Activated T-cell treated with anti-CD3 and anti-CD28 coated beads for 1 hour (primary cell): ENCODE measurements around the gene WNT9B.
A peak's percentile ranks its signal among the peaks of the same experiment; 100 is the strongest.

ENCODE experiments used
- DNase-seq: peaks from one replicate; pipeline ENCODE4 v3.0.0-alpha.2; 2020; ENCODE audit warnings: low read depth

Gene WNT9B, protein sequence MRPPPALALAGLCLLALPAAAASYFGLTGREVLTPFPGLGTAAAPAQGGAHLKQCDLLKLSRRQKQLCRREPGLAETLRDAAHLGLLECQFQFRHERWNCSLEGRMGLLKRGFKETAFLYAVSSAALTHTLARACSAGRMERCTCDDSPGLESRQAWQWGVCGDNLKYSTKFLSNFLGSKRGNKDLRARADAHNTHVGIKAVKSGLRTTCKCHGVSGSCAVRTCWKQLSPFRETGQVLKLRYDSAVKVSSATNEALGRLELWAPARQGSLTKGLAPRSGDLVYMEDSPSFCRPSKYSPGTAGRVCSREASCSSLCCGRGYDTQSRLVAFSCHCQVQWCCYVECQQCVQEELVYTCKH

DNA sequence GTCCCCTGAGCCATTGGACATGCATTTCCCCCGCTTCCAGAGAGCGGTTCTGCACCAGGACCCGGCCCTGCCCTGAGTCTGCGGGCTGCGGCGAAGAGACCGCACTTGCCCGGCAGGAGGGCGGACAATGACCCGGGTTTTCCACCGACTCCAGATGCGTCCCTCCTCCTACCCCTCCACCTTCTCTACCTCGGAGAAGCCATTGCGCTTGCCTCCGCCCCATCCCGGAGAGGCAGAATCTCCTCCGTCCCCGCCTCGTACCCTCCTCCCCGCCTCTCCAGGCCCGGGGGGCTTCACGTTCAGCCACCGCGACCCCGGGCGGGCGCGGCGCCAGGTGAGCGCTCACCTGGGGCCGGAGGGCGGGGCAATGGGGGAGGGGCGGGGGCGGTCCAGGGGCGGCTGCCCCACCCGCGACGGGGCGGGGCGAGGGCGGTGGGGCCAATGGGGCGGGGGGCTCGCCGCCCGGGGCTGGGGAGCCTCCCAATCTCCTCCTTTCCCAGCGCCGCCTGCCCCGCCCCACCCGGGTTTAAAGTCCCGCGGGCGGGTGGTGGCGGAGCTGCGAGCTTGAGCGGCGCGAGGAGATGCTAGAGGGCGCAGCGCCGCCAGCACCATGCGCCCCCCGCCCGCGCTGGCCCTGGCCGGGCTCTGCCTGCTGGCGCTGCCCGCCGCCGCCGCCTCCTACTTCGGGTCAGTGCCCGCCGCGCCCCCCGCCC lies at the start of gene WNT9B:
Gene WNT9B, plus strand, starts transcription at position 555 of the 713 bp plus-strand sequence. Its CDS starts 56 bp downstream, at position 611.
- no peak for DNase-seq

DNA sequence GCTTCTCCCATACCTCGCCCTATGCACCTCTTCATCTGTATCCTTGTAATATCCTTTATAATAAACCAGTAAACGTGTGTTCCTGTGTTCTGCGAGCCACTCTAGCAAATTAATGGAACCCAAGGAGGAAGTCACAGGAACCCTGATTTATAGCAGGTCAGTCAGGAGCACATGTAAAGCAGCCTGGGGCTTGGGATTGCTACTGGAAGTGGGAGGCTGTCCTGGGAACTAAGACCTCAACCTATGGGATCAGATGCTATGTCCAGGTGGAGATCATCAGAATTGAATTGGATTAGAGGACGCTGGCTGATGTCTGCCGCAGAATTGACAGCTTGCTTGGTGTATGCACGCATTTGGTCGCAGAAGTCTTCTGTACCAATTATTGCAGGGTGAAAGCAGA lies 48.6 kb upstream of the WNT9B start:
- no peak for DNase-seq

DNA sequence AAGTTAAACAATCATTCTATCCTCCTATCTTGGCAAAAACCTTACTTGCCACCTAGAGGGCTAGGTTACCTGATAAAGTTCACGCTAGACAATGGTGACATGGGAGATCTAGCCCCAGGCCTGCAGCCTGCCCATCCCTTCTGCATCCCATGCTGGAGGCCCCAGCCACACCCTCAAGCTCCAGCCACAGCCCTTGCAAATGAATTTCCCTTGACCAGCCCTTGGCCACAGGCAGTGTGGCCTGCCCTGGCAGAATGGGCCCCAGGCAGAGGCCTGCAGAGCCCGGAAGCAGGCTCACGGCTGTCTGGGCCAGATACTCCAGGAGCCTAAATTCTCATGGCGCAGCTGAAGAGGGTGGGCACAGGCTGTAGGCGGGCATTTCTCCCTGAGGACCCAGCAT lies 47.8 kb upstream of the WNT9B start:
- no peak for DNase-seq

DNA sequence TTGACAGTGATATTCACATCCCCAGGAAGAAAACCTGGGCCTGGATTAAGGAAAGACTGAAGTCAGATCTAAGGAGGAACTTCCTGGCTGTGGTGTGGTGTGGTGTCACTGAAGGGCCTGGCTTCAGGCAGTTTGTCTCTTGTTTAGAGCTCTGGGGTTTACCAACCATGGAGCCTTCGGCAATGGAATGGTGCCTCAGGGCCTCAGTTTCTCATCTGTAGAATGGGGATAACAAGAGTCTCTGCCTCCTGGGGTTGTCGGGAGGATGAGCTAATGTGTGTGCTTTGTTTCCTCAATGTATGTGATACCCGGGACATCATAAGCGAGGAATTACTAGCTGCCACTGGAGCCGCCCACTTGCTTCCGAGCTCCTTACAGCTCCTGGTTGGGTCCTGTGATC lies 45.6 kb upstream of the WNT9B start:
- DNase-seq: no peak

DNA sequence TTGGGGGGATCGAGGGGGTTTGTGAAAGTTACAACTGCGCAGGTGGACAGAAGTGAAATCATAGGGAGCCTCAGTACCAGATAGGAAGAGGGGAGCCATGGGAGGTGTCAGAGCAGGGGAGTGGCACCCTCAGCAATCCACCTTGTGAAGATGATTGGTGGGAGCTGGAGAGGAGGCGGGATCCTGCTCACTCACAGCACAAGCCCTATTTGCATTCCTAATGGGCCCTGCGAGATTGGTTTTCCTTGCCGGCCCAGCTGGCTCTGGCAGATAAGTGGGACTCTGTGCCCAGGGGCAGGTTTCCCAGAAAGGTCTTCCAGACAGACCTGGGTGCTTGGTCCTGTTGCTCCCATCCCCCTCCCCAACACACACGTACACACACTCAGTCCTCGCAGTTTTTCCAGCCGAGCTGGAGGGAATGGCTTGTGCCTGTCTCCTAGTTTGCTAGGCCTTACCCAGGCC lies 42.2 kb upstream of the WNT9B start:
- DNase-seq: no peak

DNA sequence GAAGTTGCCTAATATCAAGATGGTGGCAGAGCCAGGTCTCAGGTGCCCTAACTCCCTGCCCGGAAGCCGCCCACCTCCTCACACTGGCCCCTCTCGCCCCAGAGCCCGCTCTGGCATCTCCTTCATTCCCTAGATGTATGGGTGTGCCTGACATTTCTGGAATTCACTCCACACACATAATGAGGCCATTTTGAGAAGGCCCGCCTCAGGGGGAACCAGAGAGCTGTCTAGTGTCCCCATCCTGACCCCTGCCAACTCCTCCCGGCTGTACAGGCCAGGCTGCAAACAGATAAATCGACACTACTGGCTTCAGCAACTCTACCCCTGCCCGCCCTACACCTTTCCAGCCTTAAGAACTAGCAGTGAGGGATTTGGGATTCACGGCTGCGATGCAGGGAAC lies 40.5 kb upstream of the WNT9B start:
- no peak for DNase-seq

DNA sequence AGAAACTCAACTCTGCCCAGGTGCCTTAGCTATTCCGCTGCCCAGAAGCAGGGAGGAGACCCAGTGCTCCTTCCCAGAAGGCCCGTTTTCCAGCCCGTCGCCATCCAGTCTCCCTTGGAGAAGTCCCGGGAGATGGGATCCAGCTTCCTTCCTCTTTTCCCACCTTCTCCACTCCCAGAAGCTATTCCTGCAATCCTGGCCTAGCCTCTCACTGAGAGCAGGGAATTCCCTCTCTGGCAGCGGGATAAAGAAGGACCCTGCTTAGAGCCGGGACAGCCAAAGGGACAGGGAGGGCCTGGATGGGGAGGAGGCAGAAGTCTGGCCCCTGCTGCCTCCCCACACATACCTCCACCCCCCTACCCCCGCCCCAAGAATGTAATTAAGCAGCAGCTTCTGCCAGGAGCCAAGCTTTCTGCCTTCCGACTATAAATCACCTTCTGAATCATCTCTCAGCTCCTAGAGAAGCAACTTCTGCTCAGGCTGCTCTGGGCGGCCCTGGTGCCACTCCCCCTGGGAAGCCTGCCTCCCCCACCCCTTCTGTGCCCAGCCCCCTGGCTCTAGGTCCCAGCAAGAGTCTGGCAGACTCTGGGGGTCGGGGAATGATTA lies 39.3 kb upstream of the WNT9B start:
- DNase-seq: no peak

DNA sequence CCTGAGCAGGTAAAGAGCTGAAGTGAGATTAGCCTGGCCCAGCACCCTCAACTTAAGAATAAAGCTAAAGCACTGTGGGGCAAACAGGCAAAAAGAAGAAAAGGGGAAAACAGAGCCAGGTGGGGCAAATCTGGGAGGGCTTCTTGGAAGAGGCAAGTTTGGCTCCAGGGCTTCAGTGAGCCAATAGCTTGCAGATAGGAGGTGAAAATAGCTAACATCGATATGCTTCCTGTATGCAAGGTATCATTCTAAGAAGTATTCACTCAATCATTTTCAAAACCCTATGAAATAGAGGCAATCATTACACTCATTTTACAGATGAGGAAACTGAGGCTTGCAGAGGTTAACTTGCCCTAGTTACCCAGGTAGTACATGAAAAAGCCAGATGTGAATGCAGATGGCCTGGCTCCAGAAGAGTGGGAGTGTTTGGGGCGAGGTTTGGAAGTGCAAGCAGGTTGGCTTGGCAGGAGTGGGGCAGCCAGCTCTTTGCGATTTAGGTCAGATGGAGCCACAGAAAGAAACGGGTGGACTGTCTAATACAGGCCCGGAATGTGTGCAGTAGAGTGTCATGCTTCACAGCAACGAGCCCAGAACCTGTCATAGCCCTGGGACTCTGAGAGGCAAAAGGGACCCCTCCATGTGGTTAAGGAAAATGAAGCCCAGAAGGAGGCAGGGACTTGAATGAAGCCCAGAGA lies 38.6 kb upstream of the WNT9B start:
- DNase-seq: no peak

DNA sequence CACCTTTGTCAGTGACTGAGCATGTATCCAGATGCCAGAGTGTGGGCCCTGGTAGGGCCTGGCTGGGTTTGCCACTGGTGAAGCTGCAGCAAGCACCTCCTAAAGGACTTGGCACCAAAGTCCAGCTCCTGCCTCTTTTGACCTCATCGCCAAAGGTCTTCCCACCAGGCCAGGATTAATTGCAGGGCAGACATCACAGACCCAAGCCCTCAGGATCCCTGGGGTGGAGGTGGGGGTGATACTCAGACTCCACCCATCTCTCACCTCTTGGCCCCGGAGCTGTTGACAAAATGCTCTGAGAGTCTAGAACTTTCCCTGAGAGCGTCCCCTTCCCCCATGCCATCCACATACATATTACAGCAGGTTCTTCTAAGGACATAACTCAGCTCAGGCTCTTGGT lies 37.5 kb upstream of the WNT9B start:
- no peak for DNase-seq

DNA sequence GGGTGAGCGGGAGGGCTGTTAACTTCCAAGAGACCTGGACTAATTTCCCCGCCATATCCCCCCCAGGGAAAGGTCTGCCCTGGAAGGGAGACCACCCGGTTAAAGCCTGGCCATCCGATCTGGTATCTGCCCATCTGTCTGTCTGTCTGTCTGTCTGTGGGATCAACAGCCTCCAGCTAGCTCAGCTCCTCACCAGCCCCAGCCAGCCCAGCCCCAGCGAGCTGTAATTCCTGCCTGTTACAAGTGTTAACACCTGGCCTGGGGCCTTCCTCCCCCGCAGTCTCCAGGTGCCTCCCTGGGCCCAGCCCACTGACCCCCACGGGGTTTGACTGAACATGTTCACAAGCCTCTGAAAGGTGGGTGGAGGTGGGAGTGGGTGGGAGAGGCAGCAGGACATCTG lies 36.9 kb upstream of the WNT9B start:
- no peak for DNase-seq

DNA sequence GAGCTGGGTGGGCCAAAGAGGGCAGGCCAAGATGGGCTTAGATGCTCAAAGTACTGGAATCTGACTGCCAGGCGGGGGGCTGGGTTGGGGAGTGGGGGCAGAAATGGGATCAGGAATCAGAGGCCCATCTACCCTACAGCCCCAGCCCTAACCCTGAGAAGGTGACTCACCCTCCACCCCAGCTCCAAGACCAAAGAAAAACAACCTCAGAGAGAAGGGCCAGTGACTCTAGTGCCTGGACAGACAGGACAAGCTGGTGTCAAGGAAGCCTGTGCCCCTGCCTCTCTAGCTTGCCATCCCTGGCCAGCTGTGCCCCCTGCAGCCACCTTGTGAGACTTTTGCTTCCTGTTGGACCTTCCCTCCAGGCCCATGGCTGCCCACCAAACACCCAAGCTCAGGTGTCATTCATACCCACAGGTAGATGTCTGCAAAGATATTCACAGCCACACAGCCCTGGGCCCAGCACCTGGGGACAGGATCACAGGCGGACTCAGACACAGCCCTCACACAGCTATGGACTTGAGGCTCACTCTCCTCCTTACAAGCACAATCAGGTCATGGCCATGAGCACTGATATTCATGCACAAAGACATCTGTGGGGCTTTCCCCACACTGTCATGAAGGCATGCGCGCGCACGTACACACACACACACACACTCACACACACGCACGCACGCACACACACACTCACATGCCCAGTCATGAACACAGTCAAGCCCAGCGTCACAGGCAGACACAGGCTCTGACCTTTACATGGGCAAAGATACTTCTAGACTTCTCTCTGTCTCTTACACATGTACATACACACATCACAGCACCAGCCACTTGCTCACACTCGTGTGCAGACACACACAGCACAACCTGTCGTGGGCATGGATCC lies 35.7 kb upstream of the WNT9B start:
- no peak for DNase-seq

DNA sequence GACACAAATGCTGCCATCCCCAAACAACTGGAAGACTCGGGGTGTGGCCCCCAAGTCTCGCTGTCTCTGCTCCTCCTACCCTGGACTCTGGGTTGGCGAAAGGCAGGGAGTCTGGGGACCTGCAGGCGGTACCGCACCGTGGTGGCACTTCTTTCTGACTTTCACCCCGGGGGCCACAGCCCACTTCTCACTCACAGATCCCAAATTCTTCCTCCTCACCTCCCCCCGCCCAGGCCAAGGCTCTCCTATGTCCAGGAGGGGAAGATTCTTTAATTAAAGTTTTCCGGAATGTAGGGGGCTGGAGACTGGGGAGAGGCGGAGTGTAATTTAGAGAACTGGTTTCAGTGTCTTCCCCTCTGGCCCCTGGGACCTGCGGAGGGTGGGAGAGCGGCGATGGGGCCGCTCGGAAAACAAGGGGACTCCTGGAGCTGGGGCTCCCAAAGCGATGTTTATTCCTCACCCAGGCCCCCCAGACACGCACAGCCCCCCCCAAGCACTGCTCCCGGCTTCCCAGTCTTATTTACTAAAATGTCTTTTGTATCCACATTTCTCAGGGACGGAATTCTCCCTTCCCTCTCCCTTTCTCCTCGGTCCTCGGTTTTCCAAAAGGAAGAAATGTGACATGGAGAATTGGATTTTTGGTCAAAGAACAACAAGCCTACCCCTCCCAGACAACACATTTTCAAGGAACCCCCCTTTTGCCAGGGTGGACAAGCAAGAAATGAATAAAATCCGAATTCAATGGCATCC lies 34.1 kb upstream of the WNT9B start:
- no peak for DNase-seq

DNA sequence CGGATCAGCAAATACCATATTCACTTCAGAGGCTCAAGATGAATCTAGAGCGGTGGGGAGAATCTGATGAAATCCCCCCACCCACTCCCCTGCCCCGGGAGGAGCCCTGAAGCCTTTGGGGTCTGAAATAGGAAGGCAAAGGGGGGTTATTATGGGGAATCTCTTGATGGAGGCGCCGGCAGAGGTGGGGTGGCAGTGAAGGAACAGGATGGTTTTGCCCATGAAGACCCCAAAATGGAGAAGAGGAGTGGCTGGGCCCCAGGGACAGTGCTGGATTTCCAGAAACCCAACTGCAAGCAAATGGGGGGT lies 33.5 kb upstream of the WNT9B start:
- no peak for DNase-seq

DNA sequence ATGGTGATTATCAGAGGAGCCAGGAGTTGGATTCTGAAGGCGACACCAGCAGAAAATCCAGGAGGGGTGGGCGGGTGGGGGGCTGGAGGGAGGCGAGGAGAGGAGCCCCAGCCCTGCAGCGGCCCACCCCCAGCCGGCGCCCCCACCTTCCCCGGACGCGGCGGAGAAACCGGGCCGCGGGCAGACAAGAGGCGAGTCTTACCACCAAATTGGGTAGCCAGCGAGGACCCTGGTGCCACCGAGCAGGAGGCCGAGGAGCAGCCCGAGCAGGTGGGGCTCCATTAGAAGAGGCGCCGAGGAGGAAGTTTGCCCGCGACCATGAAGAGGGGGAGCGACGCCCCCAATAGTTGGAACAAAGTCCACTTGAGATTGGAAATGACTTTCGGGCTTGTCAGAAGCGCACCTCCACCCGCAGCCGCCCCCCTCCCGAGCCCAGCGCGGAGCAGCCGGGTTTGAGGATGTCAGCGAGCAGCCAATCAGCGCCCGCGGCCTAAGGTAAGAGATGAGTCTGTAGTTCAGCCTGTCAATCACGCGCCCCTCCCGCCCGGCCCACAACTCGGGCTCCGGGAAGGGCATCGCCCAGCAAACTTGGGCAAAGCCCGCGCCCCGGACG lies 33.0 kb upstream of the WNT9B start, which contains the start of gene WNT3:
Gene WNT3, minus strand, starts transcription at position 377 of the 613 bp plus-strand sequence. Its CDS starts 95 bp downstream, at position 282.
- DNase-seq: peak; percentile 44

DNA sequence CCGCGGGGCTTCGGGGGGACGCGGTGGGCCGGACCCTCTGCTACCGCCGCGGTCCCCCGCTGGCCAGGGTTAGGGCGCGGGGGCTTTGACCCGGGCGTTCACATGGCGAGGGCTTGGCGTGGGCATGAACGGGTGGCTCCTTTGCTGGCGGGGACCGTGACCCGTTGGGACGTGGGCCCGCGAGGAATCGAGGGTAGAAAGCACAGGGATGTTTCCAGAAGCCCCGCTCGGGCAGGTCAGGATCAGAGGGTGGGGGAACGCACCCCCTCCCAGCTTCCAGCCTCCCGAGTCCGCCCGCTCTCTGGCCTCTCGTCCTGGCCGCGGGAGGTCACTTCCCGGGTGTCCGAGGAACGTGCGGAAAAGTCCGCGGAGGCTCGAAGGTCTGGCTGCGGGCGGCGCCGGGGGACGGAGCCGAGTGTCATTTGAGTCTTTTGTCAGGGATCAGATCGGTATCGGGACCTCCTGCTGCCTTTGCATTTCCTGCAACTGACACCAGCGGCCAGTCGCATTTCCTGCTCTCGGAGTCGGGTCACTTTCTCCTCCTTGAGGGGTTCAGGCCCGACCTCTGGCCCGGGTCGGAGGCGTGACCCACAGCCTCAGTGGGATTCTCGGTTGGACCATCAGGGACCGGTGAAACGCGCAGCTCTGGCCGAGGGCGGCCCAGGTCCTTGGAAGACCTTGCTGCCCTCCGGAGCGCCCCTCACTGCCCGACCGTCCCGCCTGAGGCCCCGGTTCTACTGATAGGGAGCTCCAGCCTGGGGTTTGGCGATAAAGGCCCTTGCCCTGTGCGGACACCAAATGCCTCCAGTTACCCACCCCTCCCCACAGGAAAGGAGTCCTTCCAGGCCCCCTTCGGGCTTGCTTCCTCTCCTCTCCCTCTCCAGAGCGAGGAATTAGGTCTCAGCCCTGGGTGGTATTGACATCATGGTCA lies 32.2 kb upstream of the WNT9B start:
- DNase-seq: no peak

DNA sequence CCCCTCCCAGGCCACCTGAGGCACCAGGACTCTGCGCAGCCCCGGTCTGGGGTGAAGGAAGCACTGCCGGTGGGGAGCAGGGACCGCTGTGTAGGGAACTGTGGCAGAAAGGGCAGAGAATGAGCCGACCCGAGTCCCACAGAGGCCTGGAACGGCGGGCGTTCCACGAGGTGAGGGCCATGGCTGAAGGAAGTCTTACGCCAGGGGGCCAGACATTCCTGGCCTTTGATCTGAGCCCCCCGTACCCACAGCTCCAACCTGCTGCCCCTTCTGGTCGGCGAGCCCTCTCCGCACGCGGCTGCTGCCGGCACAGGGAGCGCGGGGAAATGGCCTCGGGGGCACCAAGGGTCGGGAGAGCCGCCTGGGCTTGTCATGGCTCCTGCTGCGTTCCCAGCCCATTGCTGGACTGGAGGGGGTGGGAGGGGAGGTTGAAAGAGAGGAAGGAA lies 31.5 kb upstream of the WNT9B start:
- DNase-seq: no peak

DNA sequence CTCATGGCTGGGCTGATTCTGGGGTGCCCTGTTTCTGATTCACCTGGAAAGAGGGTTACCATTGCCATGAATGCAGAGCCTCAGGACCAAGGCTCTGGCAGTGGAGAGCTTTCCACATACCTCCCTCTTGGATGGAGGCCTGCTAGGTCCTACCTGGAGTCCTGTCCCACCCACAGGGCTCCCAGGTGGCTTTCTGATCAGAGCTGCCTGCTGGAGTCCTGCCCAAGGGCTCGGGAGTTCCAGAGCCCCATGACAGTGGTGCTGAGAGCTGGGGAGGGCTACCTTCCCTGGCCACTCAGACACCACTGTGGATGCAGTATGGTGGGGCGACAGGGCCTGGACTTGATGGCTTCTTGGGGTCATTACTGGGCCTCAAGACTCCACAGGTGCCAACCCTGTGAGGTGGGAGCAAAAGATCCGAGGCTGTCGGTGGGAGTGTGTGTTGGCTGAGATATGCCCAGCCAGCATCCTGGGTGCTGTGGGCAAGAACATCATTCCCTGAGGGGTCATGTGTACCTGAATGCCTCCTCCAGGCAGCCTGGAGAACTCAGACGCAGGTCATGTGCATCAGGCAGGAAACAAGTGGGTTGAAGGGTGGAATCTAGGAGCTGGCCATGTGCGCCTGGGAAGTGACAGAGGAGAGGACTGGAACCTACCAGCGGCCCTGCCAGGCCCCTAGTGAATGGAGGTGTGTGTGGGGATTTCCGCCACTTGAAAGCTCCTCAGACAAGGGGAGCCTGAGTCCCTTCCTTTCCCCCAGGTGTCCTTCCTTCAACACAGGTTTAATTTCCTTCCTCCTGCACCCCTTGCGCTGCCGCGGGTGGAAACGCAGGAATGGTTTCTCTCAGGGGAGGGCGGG lies 30.6 kb upstream of the WNT9B start:
- DNase-seq: no peak
